GM19035 (cell line): ENCODE data around the gene SP2.
"Not testable (repeated sequence)": the region's sequence is repeated elsewhere in the genome, so short reads cannot be mapped to it uniquely, and the experiment has no call there.

Source experiments
- ATAC-seq: cut with Tn5 transposase; IDR thresholded peaks from one replicate; pipeline ENCODE4 v1.9.1; 2021; ENCODE audit not compliant: unreplicated experiment

The SP2 gene

GRCh38 chr17:47917581-47917980 is 21.5 kb downstream of the SP2 start:
- no peak for ATAC-seq

- ATAC-seq: no peak
Measured at GRCh38 chr17:47918006-47918405, 22.0 kb downstream of the SP2 start.

- no peak for ATAC-seq
Measured at GRCh38 chr17:47918991-47919390, 23.0 kb downstream of the SP2 start.

GRCh38 chr17:47919889-47920288 is 23.9 kb downstream of the SP2 start:
- ATAC-seq: not testable (repeated sequence)

- no peak for ATAC-seq
Measured at GRCh38 chr17:47924785-47925677, 29.0 kb downstream of the SP2 start.

GRCh38 chr17:47925678-47925988 is 29.6 kb downstream of the SP2 start:
- ATAC-seq: no peak

GRCh38 chr17:47927821-47928400 is 31.9 kb downstream of the SP2 start:
- no peak for ATAC-seq

GRCh38 chr17:47928415-47928814 is 32.4 kb downstream of the SP2 start:
- no peak for ATAC-seq

- no peak for ATAC-seq
Measured at GRCh38 chr17:47929218-47930000, 33.4 kb downstream of the SP2 start.

- ATAC-seq: no peak
Measured at GRCh38 chr17:47931848-47932247, 35.8 kb downstream of the SP2 start.

GRCh38 chr17:47934856-47935255 is 38.8 kb downstream of the SP2 start:
- ATAC-seq: no peak

GRCh38 chr17:47935468-47935867 is 39.4 kb downstream of the SP2 start:
- not testable (repeated sequence) for ATAC-seq

- no peak for ATAC-seq
Measured at GRCh38 chr17:47935961-47936360, 39.9 kb downstream of the SP2 start.

- no peak for ATAC-seq
Measured at GRCh38 chr17:47937941-47938340, 41.9 kb downstream of the SP2 start.

- peak; percentile 94 for ATAC-seq
Measured at GRCh38 chr17:47941246-47942095, 45.4 kb downstream of the SP2 start, which contains the start of gene PNPO. Gene PNPO, plus strand, starts transcription at chr17:47941571. Its CDS starts 105 bp downstream, at chr17:47941676.

GRCh38 chr17:47942096-47942510 is 46.1 kb downstream of the SP2 start:
- ATAC-seq: no peak

- no peak for ATAC-seq
Measured at GRCh38 chr17:47942568-47942967, 46.5 kb downstream of the SP2 start.

- no peak for ATAC-seq
Measured at GRCh38 chr17:47945080-47945479, 49.0 kb downstream of the SP2 start.

- ATAC-seq: no peak
Measured at GRCh38 chr17:47945529-47946508, 49.8 kb downstream of the SP2 start.

- no peak for ATAC-seq
Measured at GRCh38 chr17:47946516-47946915, 50.5 kb downstream of the SP2 start.
